ENCODE measurements around the gene RAPGEF4. TPM values are rescaled to one million over a fixed set of nuclear protein-coding genes. Genes with fewer than 3 reads are reported as not detected.

Gene RAPGEF4
- total and polyA plus RNA-seq, 2 of the 8 experiments (the other 6 are each of a cell fraction or from before 2014, with no cell fraction given), result 1.2 to 2.6 TPM

DNA sequence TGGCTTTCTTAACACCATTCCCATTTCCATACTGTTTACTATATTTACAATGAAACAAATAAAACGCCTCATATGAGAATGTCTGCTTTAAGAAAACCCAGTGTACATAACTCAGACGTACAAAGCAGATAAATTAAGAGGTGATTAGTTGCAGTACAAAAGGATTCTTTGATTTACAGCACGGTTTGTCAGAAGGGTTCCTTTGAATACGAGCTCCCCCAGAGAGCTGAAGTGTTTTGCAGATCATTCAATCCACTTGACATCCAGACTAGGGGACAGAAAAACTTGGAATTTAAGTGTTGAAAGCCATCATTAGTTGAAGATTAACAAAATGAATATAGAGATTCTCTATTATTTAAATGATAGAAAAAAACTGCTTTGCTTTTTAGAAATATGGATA, 72.5 kb downstream of the RAPGEF4 start (continued):
- no peak for TF ChIP-seq TAF7 (optimal IDR thresholded peaks at IDR 0.05; ENCODE audit: borderline replicate concordance, low read depth, low read length)

Measured in H1 (cell line).